RPMI7951 (cell line): ENCODE data around the gene RFX2. TPM values are rescaled to one million over a fixed set of nuclear protein-coding genes. Genes with fewer than 3 reads are reported as not detected.
A peak's percentile ranks its signal among the peaks of the same experiment; 100 is the strongest.
"Not testable (repeated sequence)": the region's sequence is repeated elsewhere in the genome, so short reads cannot be mapped to it uniquely, and the experiment has no call there.

Experiments
- DNase-seq: peaks from one replicate; pipeline ENCODE4 v3.0.0-alpha.2; 2012; ENCODE audit warnings: low read depth
- total RNA-seq: library from RNA; depleted of rRNA; stranded (reverse); fragments of >200 nt; shearing (Covaris generic); gene quantifications from 2 replicates; pipeline ENCODE4 v1.2.3, GENCODE V29; 2014

The RFX2 gene
- total RNA-seq, 1 experiment from 2014 or later, result 7.3 TPM

GRCh38 chr19:6074709-6075403, 35.4 kb downstream of the RFX2 start:
- DNase-seq, result no peak

- DNase-seq, result no peak
These were observed 36.2 kb downstream of the RFX2 start for GRCh38 chr19:6073858-6074708.

- not testable (repeated sequence) for DNase-seq
These were observed 37.1 kb downstream of the RFX2 start for GRCh38 chr19:6073233-6073632.

- DNase-seq, result no peak
These were observed 38.4 kb downstream of the RFX2 start for GRCh38 chr19:6071875-6072274.

- no peak for DNase-seq
These were observed 39.4 kb downstream of the RFX2 start for GRCh38 chr19:6070720-6071485.

- DNase-seq, result no peak
These were observed 40.1 kb downstream of the RFX2 start for GRCh38 chr19:6070207-6070681.

- no peak for DNase-seq
These were observed 41.0 kb downstream of the RFX2 start for GRCh38 chr19:6069268-6069791.

- DNase-seq, result no peak
These were observed 41.6 kb downstream of the RFX2 start for GRCh38 chr19:6068711-6069110.

- no peak for DNase-seq
These were observed 42.3 kb downstream of the RFX2 start for GRCh38 chr19:6067975-6068374.

GRCh38 chr19:6066661-6067646, 43.3 kb downstream of the RFX2 start:
- peak; percentile 92 for DNase-seq

GRCh38 chr19:6065685-6066374, 44.5 kb downstream of the RFX2 start:
- peak; percentile 38 for DNase-seq

- DNase-seq, result peak; percentile 51
These were observed 45.8 kb downstream of the RFX2 start for GRCh38 chr19:6064336-6065073.

- DNase-seq, result no peak
These were observed 46.5 kb downstream of the RFX2 start for GRCh38 chr19:6063576-6064335.

GRCh38 chr19:6062961-6063575, 47.2 kb downstream of the RFX2 start:
- DNase-seq, result no peak

- DNase-seq, result no peak
These were observed 48.0 kb downstream of the RFX2 start for GRCh38 chr19:6062274-6062673.

GRCh38 chr19:6061376-6062130, 48.7 kb downstream of the RFX2 start:
- DNase-seq, result no peak

- DNase-seq, result peak; percentile 39
These were observed 49.5 kb downstream of the RFX2 start for GRCh38 chr19:6060600-6061375.
